HepG2 (cell line): ENCODE measurements around the gene PCBD1. TPM values are rescaled to one million over a fixed set of nuclear protein-coding genes. Genes with fewer than 3 reads are reported as not detected.

ENCODE experiments used
- ATAC-seq: fragments of 200-7000 bp; cut with Tn5 transposase; 3 replicates; pipeline ENCODE4 v1.9.1; 2020; ENCODE audit warnings: mild to moderate bottlenecking, moderate library complexity
- BruUV-seq: library from RNA; stranded (reverse); fragments of 400-500 nt; replicated peaks from 2 replicates; lab custom pipeline; 2021; lab: Mats Ljungman, UMichigan
- CTCF ChIA-PET: fragments of 300-600 bp; formaldehyde crosslinking; extraction: SDS; loops from one replicate; lab custom pipeline; 2021; ENCODE audit warnings: low total read pairs, inconsistent platforms, low intra/inter-chr PET ratio; lab: Yijun Ruan, JAX
- POLR2A ChIA-PET: fragments of 350-600 bp; sonication (Branson Sonifier 250); formaldehyde crosslinking; loops from one replicate; lab custom pipeline; 2020; ENCODE audit warnings: antibody characterized with exemption, inconsistent platforms; lab: Yijun Ruan, JAX
- DNase-seq: peaks from one replicate; pipeline ENCODE4 v3.0.0-alpha.2; 2015; ENCODE audit warnings: low spot score
- FAIRE-seq: peaks from 3 replicates; lab custom pipeline; 2011; peaks lifted over from hg19 to GRCh38; lab: Jason Lieb, UNC
- H2AFZ ChIP-seq: one replicate; pipeline ENCODE4 v1.6.1; 2011; ENCODE audit warnings: low read length, inconsistent platforms
- H3K27ac ChIP-seq: fragments of 300-600 bp; 3 replicates; pipeline ENCODE4 v1.8.0; 2011; ENCODE audit warnings: mixed run types, mild to moderate bottlenecking, mixed read lengths, low read length, inconsistent platforms; ENCODE audit not compliant: insufficient read depth; ENCODE audit errors: extremely low read length
- H3K27me3 ChIP-seq, 2 experiments: fragments of 200-600 bp in 1 of 2; 2 replicates in 1 of 2; 3 replicates in 1 of 2; pipeline versions ENCODE4 v1.6.0 to v1.8.0; 2011; ENCODE audit warnings: low read length in 2 of 2, mild to moderate bottlenecking in 2 of 2, moderate library complexity in 2 of 2, inconsistent platforms in 1 of 2; ENCODE audit not compliant: insufficient read depth in 2 of 2, control insufficient read depth in 1 of 2
- H3K36me3 ChIP-seq, 2 experiments: fragments of 200-600 bp in 1 of 2; replicated peaks in 1 of 2; 2 replicates in 1 of 2; 3 replicates in 1 of 2; pipeline versions ENCODE4 v1.5.1 to v1.8.0; 2011; ENCODE audit warnings: low read length in 2 of 2, inconsistent platforms in 1 of 2; ENCODE audit not compliant: insufficient read depth in 2 of 2, control insufficient read depth in 1 of 2
- H3K4me1 ChIP-seq: 2 replicates; pipeline ENCODE4 v1.5.1; 2012; ENCODE audit warnings: low read length, inconsistent platforms; ENCODE audit not compliant: insufficient read depth
- H3K4me2 ChIP-seq: 2 replicates; pipeline ENCODE4 v1.6.0; 2011; ENCODE audit warnings: low read depth, low read length, inconsistent platforms
- H3K4me3 ChIP-seq, 3 experiments: fragments of 200-600 bp in 1 of 3; sonication (generic), shearing (Covaris generic) in 1 of 3; replicated peaks in 1 of 3; 2 replicates each; pipeline ENCODE4 v1.5.1; 2011 to 2016; ENCODE audit warnings: low read length in 3 of 3, inconsistent platforms in 2 of 3, low read depth in 2 of 3, mild to moderate bottlenecking in 2 of 3, control low read depth in 1 of 3, mixed read lengths in 1 of 3; ENCODE audit not compliant: insufficient read depth in 1 of 3
- H3K79me2 ChIP-seq: one replicate; pipeline ENCODE4 v1.6.1; 2011; ENCODE audit warnings: low read length, inconsistent platforms; ENCODE audit not compliant: insufficient read depth
- H3K9ac ChIP-seq: 2 replicates; pipeline ENCODE4 v1.6.0; 2011; ENCODE audit warnings: mild to moderate bottlenecking, low read depth, low read length, inconsistent platforms; ENCODE audit not compliant: insufficient read depth
- H3K9me3 ChIP-seq: 2 replicates; pipeline ENCODE4 v1.5.1; 2012; ENCODE audit warnings: mild to moderate bottlenecking, low read length
- H4K20me1 ChIP-seq: 2 replicates; pipeline ENCODE4 v1.6.0; 2011; ENCODE audit warnings: inconsistent platforms, mild to moderate bottlenecking, low read length, moderate library complexity; ENCODE audit not compliant: insufficient read depth
- AHDC1 ChIP-seq: sonication (generic); formaldehyde crosslinking; IDR thresholded peaks from 2 replicates; pipeline ENCODE4 v1.5.1; 2020; ENCODE audit warnings: mild to moderate bottlenecking, missing genetic modification reagents, borderline replicate concordance
- ATF1 ChIP-seq: IDR thresholded peaks from 2 replicates; pipeline ENCODE4 v1.6.1; 2016; ENCODE audit warnings: mild to moderate bottlenecking, control low read depth
- FOXA3 ChIP-seq: IDR thresholded peaks from 2 replicates; pipeline ENCODE4 v1.6.1; 2016; ENCODE audit warnings: missing genetic modification reagents, missing compliant biosample characterization
- HDAC2 ChIP-seq: sonication (generic); formaldehyde crosslinking; IDR thresholded peaks from 2 replicates; pipeline ENCODE4 v1.4.0; 2020; ENCODE audit warnings: missing genetic modification reagents
- MXD3 ChIP-seq: IDR thresholded peaks from 2 replicates; pipeline ENCODE4 v1.6.1; 2016; ENCODE audit warnings: mild to moderate bottlenecking, missing biosample characterization, missing genetic modification reagents
- PCBP1 ChIP-seq: fragments of 200-400 bp; formaldehyde crosslinking; IDR thresholded peaks from 2 replicates; pipeline ENCODE4 v1.6.1; 2017; ENCODE audit warnings: mild to moderate bottlenecking, low read depth, low read length, borderline replicate concordance
- TOPORS ChIP-seq: sonication (generic); formaldehyde crosslinking; IDR thresholded peaks from 2 replicates; pipeline ENCODE4 v1.8.0; 2023; ENCODE audit warnings: mild to moderate bottlenecking, missing genetic modification reagents
- ZNF891 ChIP-seq: sonication (generic); formaldehyde crosslinking; IDR thresholded peaks from 2 replicates; pipeline ENCODE4 v1.5.0; 2020; ENCODE audit warnings: mild to moderate bottlenecking, missing genetic modification reagents
- WGBS: methylation state at CpG from one replicate; pipeline ENCODE4 v1.1.6; 2017; ENCODE audit warnings: low lambda C conversion rate; 5-methylcytosine and 5-hydroxymethylcytosine counted together
- in situ Hi-C: cut with HindIII; loops from 2 replicates; pipeline ENCODE4 v1.10.0; 2017; ENCODE audit warnings: low pct_unique_long_range_greater_than_20kb; ENCODE audit not compliant: extremely low pct_ligation_motif_present
- intact Hi-C: fragments of 100-400 bp; cut with micrococcal nuclease; formaldehyde crosslinking; loops from one replicate; pipeline ENCODE4 v1.10.0; 2022; ENCODE audit not compliant: unreplicated experiment
- polyA plus RNA-seq, 8 experiments: library from polyadenylated mRNA; depleted of rRNA in 3 of 8; stranded (reverse) in 7 of 8; unstranded in 1 of 8; fragments of >200 nt; fragmentation: Illumina TruSeq in 4 of 8; extraction: Trizol in 4 of 8; gene quantifications; 2 replicates each; pipeline versions ENCODE4 v1.2.1 to v1.2.3, GENCODE V29; 2011 to 2016; ENCODE audit warnings: low read depth in 4 of 8, missing spikeins in 1 of 8, mixed read lengths in 1 of 8; ENCODE audit not compliant: insufficient read depth in 1 of 8
- total RNA-seq, 5 experiments: library from RNA; depleted of rRNA; stranded (reverse); fragments of >200 nt; fragmentation: Illumina TruSeq; extraction: Trizol; gene quantifications; 2 replicates each; pipeline ENCODE4 v1.2.3, GENCODE V29; 2016; ENCODE audit warnings: low read depth in 1 of 5

Gene PCBD1
- total and polyA plus RNA-seq, 2 of the 13 experiments (the other 11 are each of a cell fraction or from before 2014, with no cell fraction given) = 95.3 to 168 TPM

GRCh38 chr10:70845256-70845655 is 43.1 kb downstream of the PCBD1 start (continued):
- TF ChIP-seq AHDC1 (CRISPR knock-in tag) = no peak
- TF ChIP-seq ATF1 (CRISPR knock-in tag) = no peak
- TF ChIP-seq MXD3 (CRISPR knock-in tag) = no peak
- TF ChIP-seq ZNF891 (CRISPR knock-in tag) = no peak
- TF ChIP-seq PCBP1 = no peak
- TF ChIP-seq HDAC2 (CRISPR knock-in tag) = no peak

- no peak overlapping the region for H3K4me3 ChIP-seq
- H3K36me3 ChIP-seq = peaks cover 6 to 23% of the 10 kb centered on the region in 2 experiments; a peak in 3 of 5 replicates
- intact Hi-C loops (no loop called here), in situ Hi-C loops (no loop called here)
- peak; percentile 34; the same call in 1 of the 2 replicates for TF ChIP-seq FOXA3 (CRISPR knock-in tag)
- no peak for TF ChIP-seq TOPORS (CRISPR knock-in tag)
- ATAC-seq (no peak), DNase-seq (no peak), FAIRE-seq (no peak)
- POLR2A ChIA-PET = no interaction called here
- peaks cover 41% of the 10 kb centered on the region for H3K4me1 ChIP-seq
- CTCF ChIA-PET = no interaction called here
- no peak overlapping the region for H3K9ac ChIP-seq
- H3K27me3 ChIP-seq = no peaks in the 10 kb centered on the region
- no peak overlapping the region for H3K27ac ChIP-seq
- H3K4me2 ChIP-seq = no peak overlapping the region
- H4K20me1 ChIP-seq = no peaks in the 10 kb centered on the region
- no TSS peak for BruUV-seq
- no peaks in the 10 kb centered on the region for H3K9me3 ChIP-seq
- WGBS = 93% methylated on average over 2 of the region's 2 CpGs
- H2AFZ ChIP-seq = no peak overlapping the region
- peaks cover 3% of the 10 kb centered on the region for H3K79me2 ChIP-seq
Measured at GRCh38 chr10:70843776-70844489, 44.4 kb downstream of the PCBD1 start.
